Adrenal gland (tissue), 12 donors: Measurements from ENCODE around the gene ARHGAP35. TPM values are rescaled to one million over a fixed set of nuclear protein-coding genes. Genes with fewer than 3 reads are reported as not detected.
A peak's percentile ranks its signal among the peaks of the same experiment; 100 is the strongest.

Source experiments
- DNase-seq, 7 donors: peaks; one replicate each; pipeline ENCODE4 v3.0.0-alpha.2; 2019 to 2020
- H3K27ac ChIP-seq, 5 donors: fragments of 200-600 bp; sonication (generic) in 4 of 5; 1 replicate in 3 of 5; 2 replicates in 2 of 5; pipeline versions ENCODE4 v1.5.1 to v1.8.0; 2016 to 2020; ENCODE audit warnings: mild to moderate bottlenecking in 1 of 5
- H3K27me3 ChIP-seq: fragments of 200-600 bp; 2 replicates; pipeline ENCODE4 v1.8.0; 2021
- H3K36me3 ChIP-seq, 2 donors: fragments of 200-600 bp; replicated peaks in 1 of 2; 1 replicate in 1 of 2; 2 replicates in 1 of 2; pipeline versions ENCODE4 v1.5.1 to v1.8.0; 2018 to 2022
- H3K4me1 ChIP-seq, 2 donors: fragments of 200-600 bp; replicated peaks in 1 of 2; 1 replicate in 1 of 2; 2 replicates in 1 of 2; pipeline versions ENCODE4 v1.5.1 to v1.8.0; 2018 to 2021
- H3K4me3 ChIP-seq, 4 donors: fragments of 200-600 bp; sonication (generic) in 3 of 4; one replicate each; pipeline ENCODE4 v1.5.1; 2016 to 2018
- H3K9me3 ChIP-seq, 3 donors: fragments of 200-600 bp; sonication (generic) in 1 of 3; replicated peaks in 1 of 3; 1 replicate in 2 of 3; 2 replicates in 1 of 3; pipeline versions ENCODE4 v1.5.1 to v1.8.0; 2016 to 2021
- CTCF ChIP-seq, 6 experiments: fragments of 450-650 bp in 4 of 6; fragments of 200-600 bp in 2 of 6; sonication (generic) in 1 of 6; IDR thresholded peaks; 1 replicate in 5 of 6; 2 replicates in 1 of 6; pipeline versions ENCODE4 v1.5.1 to v1.8.0; 2016 to 2021; ENCODE audit warnings: antibody characterized with exemption in 6 of 6, mild to moderate bottlenecking in 2 of 6, moderate library complexity in 1 of 6
- POLR2A ChIP-seq, 2 donors: fragments of 450-650 bp; IDR thresholded peaks; one replicate each; pipeline ENCODE4 v1.6.1; 2017; ENCODE audit warnings: antibody characterized with exemption in 2 of 2, mild to moderate bottlenecking in 2 of 2, moderate library complexity in 1 of 2
- WGBS, 4 donors: extraction: QIAGEN DNeasy Blood & Tissue Kit in 2 of 4; methylation state at CpG; one replicate each; pipeline versions ENCODE4 v1.1.5 to v1.1.7; 2013 to 2017; 5-methylcytosine and 5-hydroxymethylcytosine counted together
- intact Hi-C, 2 donors: fragments of 100-400 bp; cut with DNase I; formaldehyde crosslinking; loops; one replicate each; pipeline versions ENCODE4 v1.14.1 to v1.15.0; 2022 to 2023
- polyA plus RNA-seq, 3 donors: library from polyadenylated mRNA; stranded (reverse); fragments of 200-250 nt in 2 of 3; fragments of 350-450 nt in 1 of 3; fragmentation: Illumina TruSeq in 1 of 3; extraction: RNeasy Lipid Tissue Mini Kit (QIAGEN cat#74804) in 1 of 3; gene quantifications; one replicate each; pipeline ENCODE4 v1.2.3, GENCODE V29; 2013 to 2014
- total RNA-seq, 9 donors: library from RNA; depleted of rRNA in 4 of 9; stranded (reverse); fragments of >200 nt in 4 of 9; fragments of 120-200 nt in 1 of 9; fragmentation: NEBNext Ultra II Directional in 1 of 9; extraction: Animal tissue kit (Norgen Biotek cat#: 25700) in 1 of 9; gene quantifications; one replicate each; pipeline versions ENCODE4 v1.1.0 to v1.2.4, GENCODE V29; 2013 to 2023
- donor health status: healthy with polysubstance abuse.
- donor health status: Bipolar disorder and iron deficiency.
- donor health status: DM: yes; HTN: yes; CAD: no.
- donor health status: DM: no; HTN: no; CAD: no.
- donor health status: DM: no; HTN: no; CAD: no.
- donor health status: DM: yes; HTN: yes; CAD: no.

The ARHGAP35 gene
- total and polyA plus RNA-seq, 12 donors: 7.0 to 48.3 (median 38.9) TPM

DNA sequence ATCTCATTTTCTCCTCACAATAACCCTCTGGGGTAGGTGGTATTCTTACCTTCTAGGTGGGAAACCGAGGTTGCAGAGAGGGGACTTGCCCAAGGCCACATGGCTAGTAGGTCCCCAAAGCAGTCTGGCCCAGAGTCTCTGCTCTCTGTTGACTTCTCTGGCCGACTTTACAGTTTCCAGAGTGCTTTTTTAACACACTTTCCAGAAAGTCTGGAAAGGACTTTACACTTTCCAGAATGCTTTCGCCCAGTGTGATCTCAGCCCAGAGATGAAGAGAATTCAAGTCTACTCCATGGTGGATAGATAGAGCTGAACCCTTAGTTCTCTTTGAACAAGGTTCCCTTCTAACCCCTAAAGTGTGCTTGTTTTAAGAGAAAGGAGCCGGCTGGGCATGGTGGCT is 12.2 kb downstream of the ARHGAP35 start:
- DNase-seq: no peak
- WGBS, 4 donors: 77 to 86% (median 81%) methylated on average over 4 of the region's 4 CpGs
- Histone ChIP-seq H3K27me3 (no peaks in the 10 kb centered on the region), H3K36me3 (no peaks in the 10 kb centered on the region), H3K9me3 (no peaks in the 10 kb centered on the region), H3K27ac (no peak overlapping the region), H3K4me3 (no peak overlapping the region), H3K4me1 (peaks cover 0 to 4% of the 10 kb centered on the region in 2 donors)
- intact Hi-C loops: loop anchor here in 1 of 2 donors (5.0 kb wide), 1 partner anchor 34 kb away; no protein-coding TSS in a partner anchor
- no peak for TF ChIP-seq CTCF (IDR thresholded peaks at IDR 0.05)
- TF ChIP-seq POLR2A (IDR thresholded peaks at IDR 0.05): no peak

DNA sequence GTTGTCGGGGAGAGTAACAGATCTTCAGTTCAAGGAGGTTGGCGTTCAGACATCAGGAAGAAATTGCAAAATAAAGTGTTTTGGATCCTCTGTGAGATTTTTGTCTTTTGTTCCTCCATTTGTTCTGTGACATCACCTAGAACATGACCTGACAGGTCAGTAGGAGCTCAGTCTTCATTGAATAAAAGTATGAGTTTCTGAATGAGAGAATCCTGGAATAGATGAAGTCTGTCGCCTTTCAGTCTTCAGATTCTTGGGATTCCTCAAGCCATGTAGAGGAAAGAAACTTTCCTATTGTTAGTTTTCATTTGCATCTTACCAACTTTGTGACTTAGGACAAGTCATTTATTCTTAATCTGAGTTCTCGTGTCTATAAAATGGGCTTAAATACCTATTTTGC is 14.4 kb downstream of the ARHGAP35 start:
- TF ChIP-seq POLR2A (IDR thresholded peaks at IDR 0.05) (no peak), CTCF (IDR thresholded peaks at IDR 0.05) (no peak)
- Histone ChIP-seq H3K27me3 (no peaks in the 10 kb centered on the region), H3K4me1 (peaks cover 0 to 4% of the 10 kb centered on the region in 2 donors), H3K36me3 (no peaks in the 10 kb centered on the region), H3K27ac (no peak overlapping the region), H3K9me3 (no peaks in the 10 kb centered on the region), H3K4me3 (no peak overlapping the region)
- WGBS, 4 donors: 80 to 92% (median 85%) methylated on average over 4 of the region's 4 CpGs
- no peak for DNase-seq
- intact Hi-C loops: no loop called here

- Histone ChIP-seq H3K27me3 (no peaks in the 10 kb centered on the region), H3K4me1 (peaks cover 0 to 4% of the 10 kb centered on the region in 2 donors), H3K27ac (no peak overlapping the region), H3K9me3 (no peaks in the 10 kb centered on the region), H3K36me3 (no peaks in the 10 kb centered on the region), H3K4me3 (no peak overlapping the region)
- 93 to 96% (median 94%) methylated on average over 6 of the region's 6 CpGs for WGBS, 4 donors
- intact Hi-C loops: no loop called here
- no peak for DNase-seq
- no peak for TF ChIP-seq POLR2A (IDR thresholded peaks at IDR 0.05)
- no peak for TF ChIP-seq CTCF (IDR thresholded peaks at IDR 0.05)
Measured at GRCh38 chr19:46875657-46876056, 14.9 kb downstream of the ARHGAP35 start.

DNA sequence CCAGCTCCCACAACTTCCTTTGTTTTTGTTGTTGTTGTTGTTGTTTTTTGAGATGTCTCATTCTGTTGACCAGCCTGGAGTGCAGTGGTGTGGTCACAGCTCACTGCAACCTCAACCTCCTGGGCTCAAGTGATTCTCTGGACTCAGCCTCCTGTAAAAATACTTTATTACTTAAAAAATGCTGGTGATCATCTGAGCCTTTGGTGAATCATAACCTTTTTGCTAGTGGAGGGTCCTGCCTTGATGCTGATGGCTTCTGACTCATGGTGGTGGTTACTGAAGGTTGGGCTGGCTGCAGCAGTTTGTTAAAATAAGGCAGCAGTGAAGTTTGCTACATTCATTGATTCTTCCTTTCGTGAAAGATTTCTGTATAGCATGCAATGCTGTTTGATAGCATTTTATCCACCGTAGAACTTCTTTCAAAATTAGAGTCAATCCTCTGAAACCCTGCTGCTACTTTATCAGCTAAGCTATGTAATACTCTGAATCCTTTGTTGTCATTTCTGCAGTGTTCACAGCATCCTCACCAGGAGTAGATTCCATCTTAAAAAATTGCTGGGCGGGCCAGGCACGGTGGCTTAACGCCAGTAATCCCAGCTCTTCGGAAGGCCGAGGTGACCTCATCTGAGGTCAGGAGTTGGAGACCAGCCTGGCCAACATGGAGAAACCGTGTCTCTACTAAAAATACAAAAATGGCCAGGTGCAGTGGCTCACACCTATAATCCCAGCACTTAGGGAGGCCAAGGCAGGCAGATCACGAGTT is 18.0 kb downstream of the ARHGAP35 start:
- H3K27me3 ChIP-seq: no peaks in the 10 kb centered on the region
- H3K9me3 ChIP-seq: no peaks in the 10 kb centered on the region
- WGBS, 4 donors: 43 to 62% (median 58%) methylated on average over 9 of the region's 9 CpGs
- no peak overlapping the region for H3K27ac ChIP-seq
- DNase-seq: peak in 1 of 7 donors; percentile 21
- H3K36me3 ChIP-seq: no peaks in the 10 kb centered on the region
- TF ChIP-seq CTCF (IDR thresholded peaks at IDR 0.05) (no peak), POLR2A (IDR thresholded peaks at IDR 0.05) (no peak)
- peaks cover 0 to 4% of the 10 kb centered on the region in 2 donors for H3K4me1 ChIP-seq
- intact Hi-C loops: no loop called here
- no peak overlapping the region for H3K4me3 ChIP-seq
